ENCODE measurements around the gene ACER3.
A peak's percentile ranks its signal among the peaks of the same experiment; 100 is the strongest.
"Not testable (repeated sequence)": the region's sequence is repeated elsewhere in the genome, so short reads cannot be mapped to it uniquely, and the experiment has no call there.

ACER3 gene

GRCh38 chr11:76919887-76920746, 59.4 kb downstream of the ACER3 start:
- peak; percentile 86 for DNase-seq (ENCODE audit: low spot score)

DNA sequence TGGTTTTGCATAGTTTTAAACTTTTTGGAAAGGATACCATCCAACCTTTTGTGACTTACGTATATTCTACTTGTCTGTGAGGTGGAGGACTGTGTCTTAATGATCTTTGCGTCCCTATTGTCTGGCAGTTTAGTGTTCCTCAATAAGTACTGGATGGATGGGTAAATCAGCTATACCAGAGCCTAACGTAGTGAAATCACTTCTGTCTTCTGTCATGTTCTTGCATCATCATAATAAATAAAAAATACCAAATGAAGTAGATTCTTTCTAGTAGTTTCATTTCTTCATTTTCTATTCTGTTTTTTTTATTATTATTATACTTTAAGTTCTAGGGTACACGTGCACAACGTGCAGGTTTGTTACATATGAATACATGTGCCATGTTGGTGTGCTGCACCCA, 66.4 kb downstream of the ACER3 start:
- no peak for DNase-seq (ENCODE audit: low spot score)

DNA sequence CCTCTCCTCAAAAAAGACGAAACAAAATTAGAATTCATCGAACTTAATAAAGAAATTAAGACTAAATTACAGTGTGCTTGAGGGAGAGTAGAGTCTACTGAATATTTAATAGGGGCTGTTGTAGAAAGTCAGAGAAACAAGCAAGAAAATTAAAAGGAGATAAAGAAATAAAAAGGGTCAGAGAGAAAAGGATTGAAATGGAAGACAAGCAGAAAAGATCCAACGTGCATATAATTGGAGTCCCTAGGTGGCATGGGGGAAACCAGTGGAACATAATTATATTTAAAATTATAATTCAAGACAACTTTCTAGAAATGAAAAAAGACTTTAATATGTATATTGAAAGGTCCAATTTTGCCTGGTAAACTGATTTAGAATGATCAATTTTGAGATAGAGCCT, 74.3 kb downstream of the ACER3 start:
- DNase-seq (ENCODE audit: low spot score), result no peak

DNA sequence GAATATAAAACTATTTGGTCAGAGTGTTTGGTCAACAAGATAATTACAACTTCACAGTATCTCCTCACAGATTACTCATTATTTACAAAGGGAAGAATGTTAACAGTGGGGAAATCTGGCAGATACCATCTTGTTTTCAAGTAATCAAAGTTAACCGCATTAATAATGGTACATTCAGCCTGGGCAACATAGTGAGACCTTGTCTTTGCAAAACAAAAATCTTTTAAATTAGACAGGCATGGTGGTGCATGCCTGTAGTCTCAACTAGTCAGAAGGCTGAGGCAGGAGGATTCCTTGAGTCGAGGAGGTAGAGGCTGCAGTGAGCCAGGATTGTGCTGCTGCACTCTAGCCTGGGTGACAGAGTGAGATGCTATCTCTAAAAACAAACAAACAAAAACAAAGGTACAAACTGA, 78.5 kb downstream of the ACER3 start:
- no peak for DNase-seq (ENCODE audit: low spot score)

DNA sequence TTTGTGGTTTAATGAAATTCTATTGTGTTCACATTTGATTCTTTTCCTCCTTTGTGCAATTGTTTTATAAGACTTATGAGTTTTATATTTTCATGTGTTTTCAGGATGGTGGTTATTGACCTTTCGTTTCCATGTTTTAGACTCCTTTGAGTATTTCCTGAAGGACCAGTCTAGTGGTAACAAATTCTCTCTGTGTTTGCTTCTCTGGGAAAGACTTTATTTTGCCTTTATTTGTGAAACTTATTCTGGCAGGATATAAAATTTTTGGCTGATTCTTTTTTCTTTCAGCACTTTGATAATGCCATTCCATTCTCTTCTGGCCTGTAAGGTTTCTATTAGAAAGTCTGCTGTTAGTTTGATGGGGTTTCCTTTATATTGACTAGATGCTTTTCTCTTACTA, 83.5 kb downstream of the ACER3 start:
- no peak for DNase-seq (ENCODE audit: low spot score)

DNA sequence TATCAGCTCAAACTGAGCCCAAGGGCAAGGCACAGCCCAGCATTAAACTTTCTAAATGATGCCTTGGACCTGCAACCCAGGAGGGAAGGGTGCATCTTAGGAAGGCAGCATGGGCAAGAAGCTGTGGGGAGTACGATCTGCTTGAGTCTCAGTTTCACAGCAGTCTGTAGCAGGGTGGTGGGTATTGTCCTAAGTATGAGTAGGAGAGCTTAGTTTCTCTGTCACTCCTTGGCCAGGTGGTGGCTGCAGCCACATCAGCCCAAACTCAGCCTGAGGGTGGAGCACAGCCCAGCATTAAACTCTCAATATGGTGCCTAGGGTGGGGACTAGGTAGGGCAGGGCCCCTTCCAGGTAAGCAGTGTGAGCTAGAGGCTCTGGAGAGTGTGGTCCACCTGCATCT, 85.5 kb downstream of the ACER3 start:
- no peak for DNase-seq (ENCODE audit: low spot score)

GRCh38 chr11:76947190-76947589, 86.5 kb downstream of the ACER3 start:
- no peak for DNase-seq (ENCODE audit: low spot score)

GRCh38 chr11:76947800-76948199, 87.1 kb downstream of the ACER3 start:
- no peak for DNase-seq (ENCODE audit: low spot score)

GRCh38 chr11:76955459-76956114, 94.9 kb downstream of the ACER3 start:
- DNase-seq (ENCODE audit: low spot score), result no peak

DNA sequence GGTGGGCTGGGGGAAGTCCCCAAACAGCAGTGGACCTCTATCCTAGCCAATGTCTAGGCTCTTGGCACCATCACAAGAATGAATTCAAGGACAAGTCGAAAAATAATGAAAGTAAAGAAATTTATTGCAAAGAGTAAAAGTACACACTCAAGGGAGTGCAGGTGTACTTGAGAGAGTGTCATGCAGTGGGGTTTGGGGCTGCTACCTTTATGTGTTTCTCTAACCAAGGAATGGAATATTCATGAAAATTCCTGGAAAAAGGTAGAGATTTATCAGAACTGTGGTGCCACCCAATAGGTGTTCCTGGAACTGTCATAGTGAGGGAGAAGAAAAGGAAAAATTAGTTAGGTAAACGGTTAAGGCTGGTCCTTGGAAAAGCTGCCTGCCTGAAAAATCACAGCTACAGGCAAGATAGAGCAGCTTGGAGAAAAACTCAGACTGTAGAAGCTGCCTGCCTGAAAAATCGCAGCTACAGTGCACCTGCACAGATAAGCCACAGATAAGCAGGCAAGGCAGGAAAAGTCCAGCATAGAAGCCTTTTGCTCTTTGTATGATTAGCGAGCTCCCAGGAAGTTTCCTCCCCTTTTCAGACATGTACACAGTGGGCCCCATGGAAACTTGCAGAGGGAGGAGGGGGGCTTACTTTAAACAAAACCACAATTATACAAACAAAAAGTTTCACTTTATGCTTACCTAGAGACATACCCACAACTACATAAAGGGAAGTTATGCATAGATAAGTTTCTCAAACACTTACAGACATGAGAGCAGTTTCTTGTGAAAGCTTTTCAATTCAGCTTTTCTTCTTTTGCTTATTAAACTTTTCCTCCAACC, 102.1 kb downstream of the ACER3 start:
- DNase-seq (ENCODE audit: low spot score), result no peak

- not testable (repeated sequence) for DNase-seq (ENCODE audit: low spot score)
These were observed 102.9 kb downstream of the ACER3 start for GRCh38 chr11:76963417-76964168.

DNA sequence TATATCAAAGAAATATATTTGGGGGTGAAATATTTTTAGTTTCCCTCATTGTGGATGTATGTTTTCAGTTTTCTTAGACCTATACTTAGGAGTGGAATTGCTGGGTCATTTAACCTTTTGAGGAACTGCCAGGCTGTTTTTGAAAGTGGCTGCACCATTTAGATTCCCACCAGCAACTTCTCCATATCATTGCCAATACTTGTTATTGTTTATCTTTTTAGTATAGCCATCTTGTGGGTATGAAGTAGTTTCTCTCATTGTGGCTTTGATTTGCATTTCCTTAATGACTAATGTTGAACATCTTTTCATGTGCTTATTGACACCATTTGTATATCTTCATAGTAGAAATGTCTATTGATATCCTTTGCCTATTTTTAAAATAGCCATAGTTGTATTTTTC, 111.3 kb downstream of the ACER3 start:
- DNase-seq (ENCODE audit: low spot score), result no peak

- DNase-seq (ENCODE audit: low spot score), result no peak
These were observed 113.6 kb downstream of the ACER3 start for GRCh38 chr11:76974179-76974891.

DNA sequence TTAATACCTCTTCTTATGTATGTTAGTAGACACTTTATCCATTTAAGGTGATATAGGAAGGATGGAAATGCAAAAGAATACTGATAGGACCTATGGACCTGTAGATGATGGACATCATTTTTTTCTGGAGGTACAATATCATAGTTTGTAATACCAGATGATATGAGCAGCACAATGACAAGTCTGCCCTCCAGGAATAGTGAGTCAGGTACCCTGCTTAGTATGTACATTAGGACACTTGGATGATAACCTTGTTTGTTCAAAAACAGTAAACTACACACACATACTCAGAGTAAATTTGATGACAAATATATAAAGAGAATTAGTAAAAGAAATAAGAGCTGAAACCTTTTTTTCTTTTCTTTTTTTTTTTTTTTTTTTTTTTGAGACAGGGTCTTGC, 114.8 kb downstream of the ACER3 start:
- no peak for DNase-seq (ENCODE audit: low spot score)

DNA sequence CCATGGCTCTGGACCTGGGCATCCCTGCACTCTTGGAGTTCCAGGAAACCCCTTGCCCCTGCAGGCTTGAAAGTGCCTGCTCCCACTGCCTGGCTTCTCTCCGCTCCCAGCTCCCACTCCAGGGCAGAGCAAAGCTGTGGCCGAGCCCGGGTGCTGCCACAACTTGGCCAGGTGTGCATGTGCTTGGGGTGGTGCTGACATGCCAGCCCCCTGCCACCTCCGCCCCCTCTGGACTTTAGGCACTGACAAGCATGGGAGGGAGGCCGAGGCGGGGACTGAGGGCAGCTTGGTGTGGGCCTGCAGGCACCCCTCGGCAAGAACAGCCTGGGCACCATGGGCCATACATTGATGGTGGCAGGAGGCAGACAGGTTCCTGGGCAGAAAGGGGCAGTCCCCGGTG, 117.1 kb downstream of the ACER3 start:
- no peak for DNase-seq (ENCODE audit: low spot score)

DNA sequence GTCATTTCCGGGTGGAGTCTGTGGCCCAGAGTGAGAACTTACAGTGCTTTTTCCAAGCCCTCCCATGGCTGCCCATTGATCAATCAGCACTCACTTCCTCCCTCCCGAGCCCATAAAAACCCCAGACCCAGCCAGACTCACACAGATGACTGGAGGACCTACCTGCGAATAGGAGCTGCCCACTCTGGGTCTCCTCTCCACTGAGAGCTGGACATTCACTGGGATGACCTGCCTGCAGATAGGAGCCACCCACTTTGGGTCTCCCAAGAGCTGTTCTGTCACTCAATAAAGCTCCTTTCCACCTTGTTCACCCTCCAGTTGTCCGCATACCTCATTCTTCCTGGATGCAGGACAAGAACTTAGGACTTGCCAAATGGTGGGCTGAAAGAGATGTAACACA, 117.5 kb downstream of the ACER3 start:
- DNase-seq (ENCODE audit: low spot score), result no peak

DNA sequence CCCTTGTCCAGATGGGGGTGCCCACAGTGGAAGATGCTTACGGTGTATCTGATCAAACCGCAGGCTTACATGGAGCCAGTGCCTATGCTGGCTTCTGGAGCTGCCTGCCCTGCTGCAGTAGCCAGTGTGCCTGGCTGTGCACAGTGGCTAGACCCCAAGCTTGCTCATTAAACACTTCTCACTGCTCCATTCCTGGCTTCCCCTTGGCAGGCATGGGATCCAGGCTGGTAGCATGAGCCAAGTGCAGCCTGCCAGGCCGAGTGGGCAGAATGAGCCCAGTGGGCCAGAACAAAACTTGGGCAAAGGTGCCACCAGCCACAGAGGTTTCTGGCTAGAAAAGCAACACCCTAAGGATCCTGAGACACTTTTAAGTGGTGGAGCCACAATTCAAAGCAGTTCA, 118.1 kb downstream of the ACER3 start:
- no peak for DNase-seq (ENCODE audit: low spot score)

DNA sequence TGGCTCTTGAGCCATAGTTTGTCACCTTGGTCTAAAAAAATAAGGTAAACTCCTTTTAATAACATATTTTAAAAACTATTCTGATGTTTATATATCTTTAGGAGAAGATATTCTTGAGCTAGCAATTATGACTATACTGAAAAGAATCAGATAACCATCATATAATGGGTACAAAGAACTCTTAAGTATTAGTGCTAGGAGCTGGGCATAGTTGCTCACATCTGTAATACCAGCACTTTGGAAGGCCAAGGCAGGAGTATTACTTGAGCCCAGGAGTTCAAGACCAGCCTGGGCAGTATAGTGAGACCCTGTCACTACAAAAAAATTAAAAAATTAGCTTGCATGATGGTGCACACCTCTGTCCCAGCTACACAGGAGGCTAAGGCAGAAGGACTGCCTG, 119.5 kb downstream of the ACER3 start:
- DNase-seq (ENCODE audit: low spot score), result no peak

- DNase-seq (ENCODE audit: low spot score), result no peak
These were observed 124.0 kb downstream of the ACER3 start for GRCh38 chr11:76984743-76985142.

DNA sequence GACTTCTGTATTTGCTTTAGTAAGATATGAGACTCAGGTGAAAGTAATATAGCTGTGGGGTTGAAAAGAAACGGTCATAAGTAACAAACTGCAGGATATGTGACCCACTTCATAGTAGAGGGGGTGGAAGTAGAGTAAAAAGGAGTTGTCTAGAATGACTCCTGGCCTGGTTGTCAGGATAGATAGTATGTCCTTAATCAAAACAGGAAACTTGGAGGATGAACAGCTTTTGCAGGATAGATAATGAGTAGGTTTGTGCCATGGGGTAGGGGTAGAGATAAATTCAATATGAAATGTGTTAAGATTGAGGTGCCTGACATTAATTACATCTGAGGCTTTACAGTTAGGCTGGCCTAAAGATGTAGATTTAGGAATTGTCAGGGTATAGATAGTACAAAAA, 126.5 kb downstream of the ACER3 start:
- no peak for DNase-seq (ENCODE audit: low spot score)

GRCh38 chr11:76990628-76991027, 129.9 kb downstream of the ACER3 start:
- DNase-seq (ENCODE audit: low spot score), result no peak

Data from AG20443 (cell line).